IPS-18c (cell line): Measurements from ENCODE around the gene PIGU.
"Not testable (repeated sequence)": the region's sequence is repeated elsewhere in the genome, so short reads cannot be mapped to it uniquely, and the experiment has no call there.

Source experiments
- H3K4me3 ChIP-seq: 2 replicates; pipeline ENCODE4 v1.7.0; 2013; ENCODE audit warnings: low read depth, mild to moderate bottlenecking, low read length, moderate library complexity; ENCODE audit not compliant: insufficient read depth
- H3K9me3 ChIP-seq: one replicate; pipeline ENCODE4 v1.6.1; 2013; ENCODE audit warnings: mild to moderate bottlenecking, low read length, moderate library complexity; ENCODE audit not compliant: control insufficient read depth, insufficient read depth

The PIGU gene

DNA sequence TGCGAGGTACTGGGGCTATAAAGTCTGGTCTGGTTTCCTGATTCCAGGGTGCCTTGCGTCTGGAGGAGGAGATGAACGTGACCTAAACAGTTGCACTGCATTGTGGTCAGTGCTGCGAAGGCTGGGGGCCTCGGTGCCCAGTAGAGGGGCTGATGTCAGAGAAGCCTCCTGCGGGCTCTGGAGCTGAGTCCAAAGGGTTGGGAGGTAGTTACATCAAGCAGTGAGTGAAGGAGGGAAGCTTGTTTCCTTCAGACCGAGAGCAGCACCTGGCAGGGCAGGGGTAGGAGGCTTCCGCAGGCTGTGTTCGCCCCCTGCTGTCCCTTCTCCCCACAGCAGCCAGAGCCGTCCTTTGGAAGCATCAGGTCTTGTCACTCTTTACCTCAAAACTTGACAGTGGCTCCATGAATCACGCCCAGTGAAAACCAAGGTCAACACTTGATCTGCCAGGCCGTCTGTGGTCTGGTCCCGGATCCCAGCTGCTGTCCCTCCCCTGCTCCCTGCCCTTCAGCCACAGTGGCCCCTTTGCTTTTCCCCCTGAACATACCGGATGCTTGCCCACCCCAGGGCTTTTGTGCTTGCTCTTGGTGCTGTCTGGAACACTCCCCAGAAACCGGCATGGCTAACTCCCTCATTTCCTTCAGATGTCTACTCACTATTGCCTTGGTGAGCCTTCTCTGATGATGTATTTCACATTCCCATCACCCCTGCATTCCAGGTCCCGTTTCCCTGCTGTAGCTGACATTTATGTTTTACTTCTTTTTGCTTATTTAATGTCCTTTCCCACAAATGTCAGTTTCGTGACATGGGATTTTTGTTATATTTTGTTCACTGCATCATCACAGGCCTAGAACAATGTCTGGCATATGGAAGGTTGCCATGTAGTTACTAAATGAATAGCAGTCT lies 153.7 kb downstream of the PIGU start:
- Histone ChIP-seq H3K4me3 (no peak overlapping the region), H3K9me3 (peaks cover 4% of the 10 kb centered on the region)

DNA sequence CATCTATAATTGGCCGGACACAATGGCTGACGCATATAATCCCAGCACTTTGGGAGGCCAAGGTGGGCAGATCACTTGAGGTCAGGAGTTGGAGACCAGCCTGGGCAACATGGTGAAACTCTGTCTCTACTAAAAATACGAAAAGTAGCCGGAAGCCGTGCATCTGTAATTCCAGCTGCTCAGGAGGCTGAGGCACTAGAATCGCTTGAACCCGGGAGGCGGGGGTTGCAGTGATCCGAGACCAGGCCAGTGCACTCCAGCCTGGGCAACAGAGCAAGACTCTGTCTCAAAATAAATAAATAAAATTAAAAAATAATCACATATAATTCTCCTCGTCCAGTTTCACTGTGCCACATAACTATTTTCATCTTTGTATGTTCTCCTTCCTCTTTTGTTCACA lies 157.1 kb downstream of the PIGU start:
- H3K4me3 ChIP-seq: not testable (repeated sequence)

DNA sequence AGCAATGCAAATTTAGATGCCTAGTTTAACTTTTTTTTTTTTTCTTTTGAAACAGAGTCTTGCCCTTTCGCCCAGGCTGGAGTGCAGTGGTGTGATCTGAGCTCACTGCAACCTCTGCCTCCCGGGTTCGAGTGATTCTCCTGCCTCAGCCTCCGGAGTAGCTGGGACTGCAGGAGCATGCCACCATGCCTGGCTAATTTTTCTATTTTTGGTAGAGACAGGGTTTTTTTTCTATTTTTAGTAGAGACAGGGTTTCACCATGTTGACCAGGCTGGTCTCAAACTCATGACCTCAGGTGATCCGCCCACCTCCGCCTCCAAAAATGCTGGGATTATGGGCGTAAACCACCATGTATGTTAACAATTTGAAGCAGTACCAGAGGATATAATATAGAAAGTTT lies 158.0 kb downstream of the PIGU start:
- H3K9me3 ChIP-seq, H3K4me3 ChIP-seq: not testable (repeated sequence)

More for the DNA sequence above, 157.1 kb downstream of the PIGU start:
- not testable (repeated sequence) for H3K9me3 ChIP-seq

DNA sequence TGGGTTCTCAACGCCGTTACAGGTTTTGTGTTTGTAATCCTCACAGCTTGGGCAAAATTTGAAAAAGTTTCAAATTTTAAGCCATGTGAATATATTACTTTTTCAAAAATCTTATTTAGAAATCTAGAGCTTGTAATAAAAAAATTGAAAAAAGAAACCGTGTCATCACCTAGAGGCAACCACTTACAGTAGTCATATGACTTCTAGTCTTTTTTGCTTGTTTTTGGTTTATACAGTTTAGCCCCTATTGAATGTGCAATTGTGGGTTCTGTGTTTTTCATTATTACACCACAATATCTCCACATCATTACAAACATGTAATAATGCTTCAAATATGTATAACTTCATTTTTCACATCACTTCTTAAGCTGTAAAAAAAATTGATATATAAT lies 159.8 kb downstream of the PIGU start:
- H3K9me3 ChIP-seq: peaks cover 2% of the 10 kb centered on the region
- H3K4me3 ChIP-seq: peak overlapping the region; percentile 82

DNA sequence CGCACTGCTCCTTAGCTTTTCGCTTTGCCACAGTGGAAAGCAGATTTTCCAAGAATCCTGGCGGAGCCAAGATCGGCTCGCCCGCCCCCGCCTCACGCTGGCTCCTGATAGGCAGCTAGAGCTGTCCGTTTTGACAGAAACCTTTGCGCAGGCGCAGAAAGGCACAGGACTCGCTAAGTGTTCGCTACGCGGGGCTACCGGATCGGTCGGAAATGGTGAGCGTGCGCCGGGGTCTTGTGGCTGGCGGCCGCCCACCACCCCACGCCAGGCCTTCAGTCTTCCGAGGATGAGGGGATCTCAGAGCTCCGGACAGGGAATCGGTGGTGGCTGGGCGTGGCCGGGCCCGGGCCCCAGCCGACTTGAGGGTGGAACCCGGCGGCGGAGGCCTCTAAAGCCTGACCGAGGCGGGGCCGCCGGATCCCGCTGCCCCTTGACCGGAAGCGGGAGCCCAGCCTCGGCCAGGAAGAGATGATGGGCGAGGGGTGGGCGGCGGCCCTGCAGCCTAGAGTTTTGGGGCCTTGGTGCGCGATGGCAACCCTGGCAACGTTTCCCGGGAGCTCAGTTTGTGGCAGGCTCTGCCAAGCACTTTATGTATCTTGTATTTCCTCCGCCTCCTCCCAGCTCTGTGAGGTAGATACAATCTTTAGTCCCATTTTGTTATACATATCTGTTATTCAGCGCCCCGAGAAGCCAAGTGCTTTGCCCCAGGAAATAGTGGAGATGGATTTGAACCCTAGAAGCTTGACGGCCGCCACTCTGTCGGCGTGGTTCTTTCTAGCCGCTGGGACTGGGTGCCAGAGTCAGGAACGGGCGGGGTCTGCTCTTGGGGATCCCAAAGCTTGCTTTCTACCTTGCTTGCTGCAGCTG lies 160.4 kb downstream of the PIGU start, which contains the start of gene DYNLRB1:
TSS of gene DYNLRB1 (plus strand) at position 176 of the 867 bp plus-strand sequence. CDS start at position 213, 37 bp downstream.
- H3K9me3 ChIP-seq: no peaks in the 10 kb centered on the region
- peak within 1 kb of the TSS; percentile 82 for H3K4me3 ChIP-seq

DNA sequence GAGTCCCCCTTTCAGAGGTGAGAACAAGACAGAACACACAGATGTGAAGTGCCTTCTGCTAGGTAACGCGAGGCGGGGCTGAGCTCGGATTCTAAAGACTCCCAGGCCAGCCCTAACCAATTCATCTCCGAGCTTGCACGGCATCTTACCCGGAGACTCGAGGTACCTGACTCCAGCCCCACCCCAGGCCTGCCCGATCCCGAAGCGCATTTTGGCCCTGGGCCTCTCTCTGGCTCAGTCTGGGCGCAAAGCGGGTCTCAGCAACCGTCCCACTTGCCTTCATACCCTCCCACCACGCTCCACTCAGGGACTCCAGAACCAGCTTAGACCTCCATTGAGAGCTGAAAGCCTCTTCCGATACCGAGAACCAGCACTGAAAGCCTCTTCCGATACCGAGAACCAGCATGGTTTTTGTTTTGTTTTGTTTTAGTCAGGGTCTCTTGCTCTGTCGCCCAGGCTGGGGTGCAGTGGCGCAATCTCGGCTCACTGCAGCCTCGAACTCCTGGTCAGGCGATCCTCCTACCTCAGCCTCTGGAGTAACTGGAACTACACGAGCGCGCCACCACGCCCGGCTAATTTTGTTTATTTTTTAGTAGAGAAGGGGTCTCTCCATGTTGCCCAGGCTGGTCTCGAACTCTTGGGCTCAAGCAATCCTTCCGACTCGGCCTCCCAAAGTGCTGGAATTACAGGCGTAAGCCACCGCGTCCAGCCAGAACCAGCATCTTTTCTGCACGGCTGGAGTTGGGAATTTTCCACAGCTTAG lies 161.2 kb downstream of the PIGU start:
- Histone ChIP-seq H3K4me3 (peak overlapping the region; percentile 82), H3K9me3 (no peaks in the 10 kb centered on the region)

DNA sequence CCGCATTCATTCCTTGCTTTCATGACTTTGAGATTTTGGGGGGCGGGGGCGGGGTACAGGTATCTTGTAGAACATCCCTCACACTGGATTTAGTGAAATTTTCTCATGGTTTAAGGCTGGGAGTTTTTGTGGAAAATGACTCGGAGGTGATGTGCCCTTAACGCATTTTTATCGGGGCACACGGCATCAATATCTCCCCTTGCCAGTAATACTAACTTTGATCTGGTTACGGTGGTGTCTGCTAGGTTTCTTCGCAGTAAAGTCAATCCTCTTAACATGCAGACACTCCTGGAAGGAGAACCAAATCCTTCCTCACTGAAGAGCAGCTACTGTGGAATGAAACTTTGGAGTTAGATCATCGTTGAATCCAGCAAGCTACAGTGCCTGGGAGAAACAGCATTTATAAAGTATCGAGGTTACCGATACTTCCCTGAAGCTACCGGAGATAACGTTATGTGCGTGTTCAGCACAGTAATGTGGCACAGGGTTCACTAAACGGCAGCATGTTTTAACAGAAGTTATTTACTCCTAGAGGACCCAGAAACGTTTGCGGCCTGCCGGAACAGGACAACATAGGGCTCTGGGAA lies 161.9 kb downstream of the PIGU start:
- H3K9me3 ChIP-seq: no peaks in the 10 kb centered on the region
- H3K4me3 ChIP-seq: peak overlapping the region; percentile 82

DNA sequence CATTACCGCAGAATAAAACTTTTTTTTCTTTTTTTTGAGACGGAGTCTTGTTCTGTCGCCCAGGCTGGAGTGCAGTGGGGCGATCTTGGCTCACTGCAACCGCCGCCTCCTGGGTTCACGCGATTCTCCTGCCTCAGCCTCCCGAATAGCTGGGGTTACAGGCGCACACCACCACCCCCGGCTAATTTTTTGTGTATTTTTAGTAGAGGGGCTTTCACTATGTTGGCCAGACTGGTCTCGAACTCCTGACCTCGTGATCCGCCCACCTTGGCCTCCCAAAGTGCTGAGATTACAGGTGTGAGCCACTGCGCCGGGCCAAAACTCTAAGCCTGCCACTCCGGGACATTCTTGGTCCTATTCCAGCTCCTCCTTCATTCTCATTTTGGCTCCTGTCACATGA lies 162.9 kb downstream of the PIGU start:
- not testable (repeated sequence) for H3K9me3 ChIP-seq, H3K4me3 ChIP-seq

DNA sequence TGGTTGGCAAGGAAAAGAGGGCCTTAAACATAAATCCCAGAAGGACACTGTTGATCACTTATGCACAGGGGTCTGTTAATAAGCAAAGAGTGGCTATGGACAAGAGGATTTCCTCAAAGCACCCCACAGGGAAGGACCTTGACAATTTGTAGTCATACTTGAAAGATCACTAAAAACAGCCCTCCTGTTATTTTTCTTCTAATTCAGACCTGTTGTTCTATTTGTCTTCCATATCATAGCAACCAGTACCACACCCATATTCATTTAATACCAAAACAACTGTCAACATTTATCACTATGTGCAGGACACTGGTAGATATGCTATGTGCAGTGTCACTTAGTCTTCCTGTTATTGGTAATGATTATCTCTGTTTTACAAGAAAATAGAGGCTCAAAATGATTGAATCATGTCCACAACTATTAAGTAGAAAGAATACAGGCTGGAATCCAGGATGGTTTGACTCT lies 163.9 kb downstream of the PIGU start:
- Histone ChIP-seq H3K9me3 (no peaks in the 10 kb centered on the region), H3K4me3 (no peak overlapping the region)

DNA sequence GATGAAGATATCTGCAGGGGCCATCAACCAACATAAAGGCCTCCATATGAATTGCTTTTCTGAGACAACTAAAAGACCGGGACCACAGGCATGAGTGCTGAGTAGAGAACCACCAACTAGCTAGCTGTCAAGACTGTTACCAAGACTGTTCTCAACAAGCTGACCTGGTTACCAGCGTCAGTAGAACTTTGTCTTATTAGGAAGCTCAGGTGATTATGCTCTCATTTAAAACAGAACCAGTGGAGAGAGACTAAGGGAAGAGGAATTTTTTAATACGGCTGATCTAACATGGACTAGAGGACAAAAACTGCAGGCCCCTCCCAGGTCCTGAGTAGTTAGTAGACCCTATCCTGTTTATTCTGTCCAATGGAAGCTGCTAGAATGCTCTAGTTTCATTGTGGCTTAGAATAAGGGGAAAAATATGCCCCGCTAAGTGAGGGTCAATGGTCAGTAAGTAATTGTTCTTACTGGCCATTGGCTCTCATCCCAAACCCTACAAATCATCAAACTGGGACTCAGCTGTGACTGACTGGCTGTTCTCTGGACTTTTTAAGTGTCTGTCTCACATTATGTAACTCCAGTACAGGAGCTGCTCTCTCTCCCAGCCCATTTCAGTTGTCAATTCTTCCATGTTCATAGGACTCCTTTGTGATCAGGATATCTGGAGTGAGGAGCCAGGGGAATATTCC lies 164.5 kb downstream of the PIGU start:
- Histone ChIP-seq H3K4me3 (no peak overlapping the region), H3K9me3 (no peaks in the 10 kb centered on the region)

DNA sequence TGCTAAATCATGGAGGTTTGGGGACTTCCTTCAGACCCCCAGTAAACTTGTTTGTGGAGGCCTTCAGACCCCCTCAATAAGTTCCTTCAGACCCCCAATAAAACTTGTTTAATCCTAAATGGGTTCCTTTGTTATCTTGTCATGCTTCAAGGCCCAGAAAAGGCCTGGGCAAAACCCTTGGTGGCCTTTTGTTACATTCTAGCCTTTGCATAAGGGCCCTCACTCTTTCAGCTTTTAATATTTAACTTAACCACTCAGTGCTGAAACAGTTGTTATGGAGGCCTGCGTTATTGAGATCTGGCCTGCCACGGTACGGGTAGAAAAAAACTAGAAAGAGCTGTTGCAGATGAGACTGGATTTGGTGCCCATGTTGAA lies 165.0 kb downstream of the PIGU start:
- Histone ChIP-seq H3K9me3 (no peaks in the 10 kb centered on the region), H3K4me3 (no peak overlapping the region)

DNA sequence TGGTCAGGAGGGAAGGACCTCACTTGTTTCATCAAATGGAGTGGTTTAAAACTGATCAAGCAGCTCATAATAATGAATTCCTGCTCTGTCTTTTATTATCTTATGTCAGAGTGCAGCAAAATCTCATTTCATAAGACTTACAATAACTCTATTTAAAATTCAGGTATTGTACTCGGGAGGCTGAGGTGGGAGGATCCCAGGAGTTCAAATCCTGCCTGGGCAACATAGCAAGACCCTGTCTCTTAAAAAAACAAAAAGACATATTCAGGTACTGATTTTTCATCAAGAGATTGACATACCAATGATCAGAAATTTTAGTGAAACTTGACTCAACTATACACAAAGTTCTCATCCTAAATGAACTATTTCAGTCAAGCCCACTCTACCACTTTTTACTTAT lies 166.3 kb downstream of the PIGU start:
- H3K9me3 ChIP-seq: no peaks in the 10 kb centered on the region

More for the DNA sequence above, 166.3 kb downstream of the PIGU start:
- no peak overlapping the region for H3K4me3 ChIP-seq
